ENCODE results near the gene INAFM1.

The INAFM1 gene

GRCh38 chr19:47229676-47230053 lies 45.0 kb upstream of the INAFM1 start:
- no peaks in the 10 kb centered on the region for H3K36me3 ChIP-seq (ENCODE audit: insufficient read depth, low read length)
- no peaks in the 10 kb centered on the region for H3K9me3 ChIP-seq (ENCODE audit: insufficient read depth, low read depth, low read length)
- peaks cover 36% of the 10 kb centered on the region for H3K4me1 ChIP-seq (ENCODE audit: insufficient read depth, low read length, poor library complexity, severe bottlenecking)
- 0 out of 2 replicates have a peak, but pooled peaks cover 4% of the 10 kb centered on the region for H3K79me2 ChIP-seq (ENCODE audit: insufficient read depth, low read length)
- no peaks in the 10 kb centered on the region for H3K9me2 ChIP-seq (replicated peaks; ENCODE audit: low read depth, low read length)
- H3K27me3 ChIP-seq (ENCODE audit: insufficient read depth, low read length, poor library complexity, severe bottlenecking), result no peaks in the 10 kb centered on the region
- no peak overlapping the region for H2AFZ ChIP-seq (ENCODE audit: low read length)
- H4K20me1 ChIP-seq (ENCODE audit: insufficient read depth, low read length, poor library complexity, severe bottlenecking), result no peaks in the 10 kb centered on the region
- peak overlapping the region; percentile 97 for H3K4me2 ChIP-seq (ENCODE audit: low read depth, low read length, poor library complexity, severe bottlenecking)
- peak overlapping the region; percentile 94 for H3K9ac ChIP-seq (ENCODE audit: low read depth, low read length, poor library complexity, severe bottlenecking)
- TF ChIP-seq CTCF (conservative IDR thresholded peaks at IDR 0.05; ENCODE audit: low read length) (no peak), EZH2phosphoT487 (IDR thresholded peaks at IDR 0.05; ENCODE audit: borderline replicate concordance) (no peak)
- H3F3A ChIP-seq (ENCODE audit: low read depth), result no peaks in the 10 kb centered on the region
- peak overlapping the region; percentile 97 for H3K4me3 ChIP-seq (ENCODE audit: low read length, poor library complexity, severe bottlenecking)

- TF ChIP-seq EZH2phosphoT487 (IDR thresholded peaks at IDR 0.05; ENCODE audit: borderline replicate concordance) (no peak), CTCF (conservative IDR thresholded peaks at IDR 0.05; ENCODE audit: low read length) (peak; percentile 67)
- Histone ChIP-seq H3F3A (ENCODE audit: low read depth) (no peaks in the 10 kb centered on the region), H3K9me2 (replicated peaks; ENCODE audit: low read depth, low read length) (no peaks in the 10 kb centered on the region), H3K9me3 (ENCODE audit: insufficient read depth, low read depth, low read length) (no peaks in the 10 kb centered on the region), H2AFZ (ENCODE audit: low read length) (no peak overlapping the region), H4K20me1 (ENCODE audit: insufficient read depth, low read length, poor library complexity, severe bottlenecking) (no peaks in the 10 kb centered on the region), H3K4me1 (ENCODE audit: insufficient read depth, low read length, poor library complexity, severe bottlenecking) (peaks cover 36% of the 10 kb centered on the region), H3K27me3 (ENCODE audit: insufficient read depth, low read length, poor library complexity, severe bottlenecking) (no peaks in the 10 kb centered on the region), H3K9ac (ENCODE audit: low read depth, low read length, poor library complexity, severe bottlenecking) (peak overlapping the region; percentile 94), H3K4me2 (ENCODE audit: low read depth, low read length, poor library complexity, severe bottlenecking) (peak overlapping the region; percentile 97), H3K79me2 (ENCODE audit: insufficient read depth, low read length) (0 out of 2 replicates have a peak, but pooled peaks cover 4% of the 10 kb centered on the region), H3K36me3 (ENCODE audit: insufficient read depth, low read length) (no peaks in the 10 kb centered on the region), H3K4me3 (ENCODE audit: low read length, poor library complexity, severe bottlenecking) (peak overlapping the region; percentile 97)
Measured at GRCh38 chr19:47230054-47230920, 44.4 kb upstream of the INAFM1 start.

- no peaks in the 10 kb centered on the region for H3F3A ChIP-seq (ENCODE audit: low read depth)
- peak within 1 kb of the TSS; percentile 94 for H3K9ac ChIP-seq (ENCODE audit: low read depth, low read length, poor library complexity, severe bottlenecking)
- no peaks in the 10 kb centered on the region for H3K27me3 ChIP-seq (ENCODE audit: insufficient read depth, low read length, poor library complexity, severe bottlenecking)
- no peaks in the 10 kb centered on the region for H3K9me2 ChIP-seq (replicated peaks; ENCODE audit: low read depth, low read length)
- TF ChIP-seq EZH2phosphoT487 (IDR thresholded peaks at IDR 0.05; ENCODE audit: borderline replicate concordance) (no peak), CTCF (conservative IDR thresholded peaks at IDR 0.05; ENCODE audit: low read length) (no peak)
- H4K20me1 ChIP-seq (ENCODE audit: insufficient read depth, low read length, poor library complexity, severe bottlenecking), result no peaks in the 10 kb centered on the region
- H3K4me2 ChIP-seq (ENCODE audit: low read depth, low read length, poor library complexity, severe bottlenecking), result peak within 1 kb of the TSS; percentile 97
- H3K9me3 ChIP-seq (ENCODE audit: insufficient read depth, low read depth, low read length), result no peaks in the 10 kb centered on the region
- peak within 1 kb of the TSS; percentile 97 for H3K4me3 ChIP-seq (ENCODE audit: low read length, poor library complexity, severe bottlenecking)
- H3K4me1 ChIP-seq (ENCODE audit: insufficient read depth, low read length, poor library complexity, severe bottlenecking), result peaks cover 31% of the 10 kb centered on the region
- H3K79me2 ChIP-seq (ENCODE audit: insufficient read depth, low read length), result 0 out of 2 replicates have a peak, but pooled peaks cover 4% of the 10 kb centered on the region
- no peaks in the 10 kb centered on the region for H3K36me3 ChIP-seq (ENCODE audit: insufficient read depth, low read length)
- H2AFZ ChIP-seq (ENCODE audit: low read length), result no peak within 1 kb of the TSS
Measured at GRCh38 chr19:47230921-47231214, 43.8 kb upstream of the INAFM1 start, which contains the start of gene BBC3. Gene BBC3 (minus strand): TSS chr19:47231199. CDS start chr19:47228431, 2,768 bp downstream.

Measured in Loucy (cell line).